Kidney capillary endothelial cell (primary cell): ENCODE results near the gene PIK3R1.
"Not testable (repeated sequence)": the region's sequence is repeated elsewhere in the genome, so short reads cannot be mapped to it uniquely, and the experiment has no call there.

Experiments used
- DNase-seq: peaks from one replicate; pipeline ENCODE4 v3.0.0-alpha.2; 2018; ENCODE audit warnings: low spot score

The PIK3R1 gene

GRCh38 chr5:68226546-68227073, 11.1 kb downstream of the PIK3R1 start:
- DNase-seq = no peak

GRCh38 chr5:68227532-68228160, 12.1 kb downstream of the PIK3R1 start:
- DNase-seq = no peak

GRCh38 chr5:68229416-68229815, 13.9 kb downstream of the PIK3R1 start:
- no peak for DNase-seq

DNA sequence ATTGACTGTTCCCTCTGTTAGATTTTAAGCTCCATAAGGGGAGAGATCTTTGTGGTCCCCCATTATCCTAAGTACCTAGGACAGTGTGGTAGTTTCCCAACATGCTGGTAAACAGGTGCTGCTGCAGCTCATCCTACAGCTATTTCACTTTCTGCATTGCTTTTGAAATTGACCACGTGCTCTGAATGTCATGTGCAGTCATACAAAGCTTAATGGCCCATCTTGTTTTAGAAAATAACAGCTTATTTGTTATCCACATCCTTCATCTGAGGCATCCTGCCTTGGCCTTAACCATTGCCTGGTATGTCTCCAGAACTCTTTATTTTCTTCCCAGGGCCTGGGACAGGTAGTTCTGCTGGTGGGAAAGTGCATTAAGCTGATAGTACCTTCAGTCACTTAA, 14.7 kb downstream of the PIK3R1 start:
- DNase-seq = no peak

- DNase-seq = no peak
Observed at GRCh38 chr5:68231414-68232076, 16.0 kb downstream of the PIK3R1 start.

- DNase-seq = no peak
Observed at GRCh38 chr5:68232277-68232676, 16.7 kb downstream of the PIK3R1 start.

GRCh38 chr5:68233075-68233474, 17.5 kb downstream of the PIK3R1 start:
- DNase-seq = no peak

DNA sequence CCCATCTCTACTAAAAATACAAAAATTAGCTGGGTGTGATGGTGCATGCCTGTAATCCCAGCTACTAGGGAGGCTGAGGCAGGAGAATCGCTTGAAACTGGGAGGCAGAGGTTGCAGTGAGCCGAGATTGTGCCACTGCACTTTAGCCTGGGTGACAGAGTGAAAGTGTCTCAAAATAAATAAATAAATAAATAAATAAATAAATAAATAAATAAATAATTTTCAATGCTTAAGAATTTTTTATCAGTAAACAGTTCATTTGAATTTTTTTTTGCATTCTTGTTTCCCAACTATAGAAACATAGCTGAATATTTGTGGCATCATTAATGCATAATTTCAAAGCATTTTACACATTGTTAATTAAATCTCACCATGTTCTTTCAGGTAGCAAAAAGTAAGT, 19.7 kb downstream of the PIK3R1 start:
- DNase-seq = not testable (repeated sequence)

DNA sequence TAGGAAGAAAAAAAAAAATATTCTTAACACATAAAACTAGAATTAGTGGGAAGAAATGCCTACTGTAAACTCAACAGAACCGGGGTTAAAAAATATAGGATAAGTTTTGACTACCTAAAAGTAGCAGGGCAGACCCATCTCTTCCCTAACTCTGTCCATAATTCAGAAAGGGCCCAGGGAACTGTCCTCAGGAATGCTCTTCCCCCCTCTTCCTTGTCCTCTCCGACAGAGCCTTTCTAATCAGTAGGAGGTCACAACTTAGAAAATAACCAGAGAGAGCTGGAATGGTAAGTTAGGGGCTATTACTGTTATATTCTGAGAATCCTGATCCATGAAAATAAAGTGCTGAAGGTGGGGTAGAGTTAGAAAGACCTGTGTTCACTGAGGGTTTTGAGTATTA, 22.2 kb downstream of the PIK3R1 start:
- DNase-seq = no peak

GRCh38 chr5:68239487-68239886, 23.9 kb downstream of the PIK3R1 start:
- DNase-seq = peak; percentile 87

GRCh38 chr5:68240202-68240601, 24.6 kb downstream of the PIK3R1 start:
- DNase-seq = no peak

GRCh38 chr5:68240771-68241170, 25.2 kb downstream of the PIK3R1 start:
- DNase-seq = no peak

DNA sequence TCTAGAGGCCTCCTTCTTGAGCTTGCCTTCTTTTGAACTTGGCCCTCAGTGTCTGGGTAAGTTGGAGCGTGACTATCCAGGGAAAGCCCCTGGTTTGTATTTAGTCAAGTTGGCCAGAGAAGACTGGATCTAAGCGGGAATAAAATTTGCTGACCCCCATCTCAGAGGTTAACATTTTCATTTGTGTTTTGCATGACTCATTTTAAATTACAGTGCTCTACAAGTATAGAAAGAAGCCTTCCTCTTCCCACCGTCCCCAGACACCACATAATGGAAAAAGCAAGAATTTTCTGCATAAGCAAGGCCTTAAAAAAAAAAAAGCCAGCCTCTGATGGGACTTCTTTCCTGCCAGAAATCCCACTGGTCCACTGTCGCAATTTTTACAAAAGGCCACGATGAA, 27.2 kb downstream of the PIK3R1 start:
- peak; percentile 62 for DNase-seq

DNA sequence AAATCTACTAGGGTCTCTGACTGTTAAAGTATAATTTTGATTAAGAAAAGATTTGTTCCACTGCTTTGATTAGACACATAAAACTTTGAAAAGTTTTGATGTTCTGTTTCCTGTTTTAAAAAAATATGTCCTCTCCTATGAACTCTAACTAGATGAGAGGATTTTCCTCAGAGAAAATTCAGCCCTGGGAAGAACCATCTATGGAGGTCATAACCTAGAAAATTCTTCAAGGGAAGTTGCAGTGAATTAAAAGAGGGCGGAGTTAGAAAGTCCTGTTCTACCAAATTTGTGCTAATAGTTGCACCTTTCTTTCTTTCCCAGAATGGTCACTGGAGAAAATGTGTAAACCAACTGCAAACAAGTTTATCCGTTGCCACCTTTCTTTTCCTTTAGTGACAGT, 27.7 kb downstream of the PIK3R1 start:
- no peak for DNase-seq

GRCh38 chr5:68243681-68244080, 28.1 kb downstream of the PIK3R1 start:
- DNase-seq = no peak

DNA sequence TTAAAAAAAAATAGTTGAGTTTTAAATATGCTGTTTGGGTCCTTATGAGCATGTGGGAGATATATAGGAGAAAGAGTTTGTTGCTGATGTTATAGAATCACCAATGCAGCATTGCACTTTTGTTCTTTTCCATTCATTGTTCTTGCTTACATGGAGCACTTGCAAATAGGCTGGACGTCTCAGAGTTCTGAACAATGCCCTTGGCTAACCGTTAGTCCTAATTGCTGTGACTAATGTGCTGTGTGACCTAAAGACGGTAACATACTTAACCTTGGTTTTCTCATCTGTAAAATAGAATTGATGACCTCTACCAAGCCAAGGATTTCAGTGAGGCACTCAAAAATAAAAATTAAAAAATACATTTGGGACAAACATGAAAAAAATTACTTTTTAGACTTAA, 29.8 kb downstream of the PIK3R1 start:
- peak; percentile 68 for DNase-seq

DNA sequence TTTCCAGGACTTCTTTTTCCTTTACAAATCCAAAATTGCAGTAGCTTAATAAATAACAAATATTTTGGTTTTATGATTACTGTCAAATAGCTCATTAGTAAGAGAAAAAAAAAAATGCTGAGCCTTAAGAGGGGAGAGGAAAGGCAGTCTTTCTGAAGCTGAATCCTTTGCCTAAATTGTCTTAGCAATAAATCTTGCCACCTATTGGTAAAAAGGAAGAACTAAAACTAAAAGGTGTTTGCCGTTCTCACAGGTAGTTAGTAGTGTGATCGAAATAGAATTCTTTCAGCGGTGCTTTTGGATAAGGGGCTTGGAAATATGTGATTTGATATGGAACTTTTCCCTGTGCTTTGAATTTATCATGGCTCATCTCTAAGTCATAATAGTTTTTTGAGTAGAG, 31.2 kb downstream of the PIK3R1 start:
- no peak for DNase-seq

- DNase-seq = no peak
Observed at GRCh38 chr5:68247627-68248026, 32.1 kb downstream of the PIK3R1 start.

- DNase-seq = peak; percentile 69
Observed at GRCh38 chr5:68248896-68249295, 33.3 kb downstream of the PIK3R1 start.

DNA sequence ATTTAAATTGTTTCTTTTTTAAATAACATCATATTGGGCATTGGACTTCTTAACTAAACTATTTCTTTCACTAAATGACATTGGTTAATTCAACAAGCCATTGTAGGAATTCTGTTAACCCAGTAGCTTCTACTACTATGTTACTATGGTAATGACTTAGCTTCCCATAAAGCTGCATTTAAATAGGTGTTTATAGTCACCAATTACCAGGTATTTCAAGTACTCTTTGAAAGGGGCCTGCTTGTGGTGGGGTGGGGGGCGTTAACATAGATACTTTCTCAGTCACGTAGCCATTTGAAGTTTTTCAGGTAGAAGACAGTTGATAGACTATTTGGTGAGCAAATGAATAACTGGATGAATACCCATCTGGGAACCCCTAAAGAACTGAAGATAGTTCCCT, 34.0 kb downstream of the PIK3R1 start:
- no peak for DNase-seq

- no peak for DNase-seq
Observed at GRCh38 chr5:68250661-68251298, 35.2 kb downstream of the PIK3R1 start.

- no peak for DNase-seq
Observed at GRCh38 chr5:68251386-68251785, 35.8 kb downstream of the PIK3R1 start.

DNA sequence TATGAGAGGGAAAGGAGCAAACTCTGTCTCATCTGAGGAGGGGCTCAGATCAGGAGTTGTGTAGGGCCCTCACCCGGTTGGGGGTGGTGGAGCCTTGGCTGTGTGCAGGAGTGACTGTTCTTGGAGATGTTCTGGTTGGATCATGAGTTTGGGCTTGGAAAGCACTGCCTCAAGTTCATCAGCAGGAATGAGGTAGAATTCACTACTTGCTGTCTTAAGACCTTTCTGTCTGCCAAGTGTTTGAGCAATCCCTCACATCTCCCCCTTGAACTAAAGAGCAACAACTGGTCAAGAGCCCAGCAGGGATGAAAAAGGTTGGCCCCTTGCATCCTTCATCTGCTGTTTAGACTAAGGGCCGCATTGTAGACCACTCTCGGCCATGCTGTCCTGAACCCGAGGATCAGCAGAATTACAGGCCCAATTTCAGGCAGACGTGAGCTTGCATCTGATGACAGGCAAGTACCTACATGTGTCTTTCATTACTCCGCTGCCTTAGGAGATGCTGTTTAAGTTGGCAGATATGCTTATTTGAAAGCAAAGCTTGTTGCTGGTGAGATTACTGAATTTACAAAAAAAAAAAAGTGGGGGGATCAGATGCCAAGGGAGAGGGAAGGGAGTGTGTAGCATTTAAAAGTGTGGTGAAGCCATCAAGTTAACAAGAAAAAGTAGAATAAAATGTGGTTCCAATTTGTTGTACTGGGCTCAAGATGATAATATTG, 36.4 kb downstream of the PIK3R1 start:
- DNase-seq = no peak
